Astrocyte (in vitro differentiated cells and primary cell): Measurements from ENCODE around the gene ATP11A. TPM values are rescaled to one million over a fixed set of nuclear protein-coding genes. Genes with fewer than 3 reads are reported as not detected.

Source experiments
- DNase-seq: peaks from one replicate; pipeline ENCODE4 v3.0.0-alpha.2; 2010; ENCODE audit warnings: low read depth
- FAIRE-seq: peaks from 2 replicates; lab custom pipeline; 2011; peaks lifted over from hg19 to GRCh38; lab: Jason Lieb, UNC
- H2AFZ ChIP-seq: 2 replicates; pipeline ENCODE4 v1.6.0; 2012; ENCODE audit warnings: low read depth, low read length, inconsistent platforms
- H3K27ac ChIP-seq: 2 replicates; pipeline ENCODE4 v1.5.1; 2011; ENCODE audit warnings: low read depth, low read length, inconsistent platforms
- H3K27me3 ChIP-seq: 2 replicates; pipeline ENCODE4 v1.6.0; 2011; ENCODE audit warnings: low read length, inconsistent platforms; ENCODE audit not compliant: insufficient read depth
- H3K36me3 ChIP-seq: 2 replicates; pipeline ENCODE4 v1.5.1; 2011; ENCODE audit warnings: low read length, inconsistent platforms; ENCODE audit not compliant: insufficient read depth
- H3K4me1 ChIP-seq: 2 replicates; pipeline ENCODE4 v1.5.1; 2011; ENCODE audit warnings: low read length, inconsistent platforms; ENCODE audit not compliant: insufficient read depth
- H3K4me2 ChIP-seq: 2 replicates; pipeline ENCODE4 v1.6.0; 2012; ENCODE audit warnings: low read length, inconsistent platforms
- H3K4me3 ChIP-seq: 2 replicates; pipeline ENCODE4 v1.5.1; 2011; ENCODE audit warnings: low read depth, mild to moderate bottlenecking, low read length, inconsistent platforms; ENCODE audit not compliant: insufficient read depth
- H3K79me2 ChIP-seq: 2 replicates; pipeline ENCODE4 v1.6.0; 2012; ENCODE audit warnings: mild to moderate bottlenecking, low read length, inconsistent platforms; ENCODE audit not compliant: insufficient read depth
- H3K9ac ChIP-seq: 2 replicates; pipeline ENCODE4 v1.6.0; 2012; ENCODE audit warnings: mild to moderate bottlenecking, low read length, inconsistent platforms
- H3K9me3 ChIP-seq: 2 replicates; pipeline ENCODE4 v1.5.1; 2012; ENCODE audit warnings: low read depth, mild to moderate bottlenecking, low read length, inconsistent platforms; ENCODE audit not compliant: insufficient read depth
- H4K20me1 ChIP-seq: 2 replicates; pipeline ENCODE4 v1.6.0; 2012; ENCODE audit warnings: low read length, inconsistent platforms; ENCODE audit not compliant: insufficient read depth
- H3K27ac Mint-ChIP-seq: one replicate; pipeline ENCODE4 v1.8.0; 2021; ENCODE audit warnings: mild to moderate bottlenecking, mixed read lengths; ENCODE audit not compliant: unreplicated experiment
- H3K27me3 Mint-ChIP-seq: one replicate; pipeline ENCODE4 v1.8.0; 2021; ENCODE audit warnings: low read depth, mixed read lengths; ENCODE audit not compliant: unreplicated experiment
- H3K36me3 Mint-ChIP-seq: one replicate; pipeline ENCODE4 v1.8.0; 2021; ENCODE audit warnings: low read depth, mixed read lengths; ENCODE audit not compliant: unreplicated experiment
- H3K4me1 Mint-ChIP-seq: one replicate; pipeline ENCODE4 v1.8.0; 2021; ENCODE audit warnings: low read depth, mixed read lengths; ENCODE audit not compliant: unreplicated experiment
- H3K4me3 Mint-ChIP-seq: one replicate; pipeline ENCODE4 v1.8.0; 2021; ENCODE audit warnings: mild to moderate bottlenecking, moderate library complexity, mixed read lengths; ENCODE audit not compliant: unreplicated experiment
- H3K9me3 Mint-ChIP-seq: one replicate; pipeline ENCODE4 v1.8.0; 2021; ENCODE audit warnings: mild to moderate bottlenecking, mixed read lengths; ENCODE audit not compliant: unreplicated experiment
- CTCF ChIP-seq: IDR thresholded peaks from 2 replicates; pipeline ENCODE4 v1.5.1; 2011; ENCODE audit warnings: low read depth, mild to moderate bottlenecking, inconsistent platforms, low read length, moderate library complexity; ENCODE audit not compliant: insufficient read depth
- EZH2 ChIP-seq: IDR thresholded peaks from 2 replicates; pipeline ENCODE4 v1.6.1; 2012; ENCODE audit warnings: mild to moderate bottlenecking, low read length, inconsistent platforms; ENCODE audit not compliant: insufficient read depth
- total RNA-seq: library from RNA; stranded (reverse); gene quantifications from 2 replicates; pipeline ENCODE4 v1.2.1, GENCODE V29; 2021

Gene ATP11A
- total RNA-seq, 1 donor from 2014 or later: 38.9 TPM

- H3K4me1 Mint-ChIP-seq: peaks cover 8% of the 10 kb centered on the region
- no peak for DNase-seq
- peaks cover 3% of the 10 kb centered on the region for H3K36me3 Mint-ChIP-seq
- no peak for FAIRE-seq
- H3K9me3 ChIP-seq: no peaks in the 10 kb centered on the region
- H3K9ac ChIP-seq: no peak overlapping the region
- no peak overlapping the region for H3K4me3 Mint-ChIP-seq
- no peak overlapping the region for H3K27ac Mint-ChIP-seq
- H3K27ac ChIP-seq: no peak overlapping the region
- H4K20me1 ChIP-seq: no peaks in the 10 kb centered on the region
- H3K36me3 ChIP-seq: no peaks in the 10 kb centered on the region
- H3K4me1 ChIP-seq: no peaks in the 10 kb centered on the region
- H3K4me3 ChIP-seq: no peak overlapping the region
- peaks cover 3% of the 10 kb centered on the region for H3K27me3 ChIP-seq
- H3K79me2 ChIP-seq: no peaks in the 10 kb centered on the region
- no peak for TF ChIP-seq CTCF
- TF ChIP-seq EZH2: no peak
- H3K4me2 ChIP-seq: no peak overlapping the region
- H2AFZ ChIP-seq: no peak overlapping the region
- H3K27me3 Mint-ChIP-seq: peaks cover 29% of the 10 kb centered on the region
- H3K9me3 Mint-ChIP-seq: peaks cover 6% of the 10 kb centered on the region
These were observed 228.9 kb downstream of the ATP11A start for GRCh38 chr13:112918746-112919145.

GRCh38 chr13:112923962-112924361 is 234.1 kb downstream of the ATP11A start:
- Histone ChIP-seq H3K4me1 (no peaks in the 10 kb centered on the region), H3K79me2 (no peaks in the 10 kb centered on the region), H3K27ac (no peak overlapping the region), H3K9me3 (no peaks in the 10 kb centered on the region), H3K4me3 (no peak overlapping the region), H3K9ac (no peak overlapping the region), H3K36me3 (no peaks in the 10 kb centered on the region), H3K27me3 (no peaks in the 10 kb centered on the region), H2AFZ (no peak overlapping the region), H3K4me2 (no peak overlapping the region), H4K20me1 (no peaks in the 10 kb centered on the region)
- Mint-ChIP-seq H3K4me3 (no peak overlapping the region), H3K4me1 (no peaks in the 10 kb centered on the region), H3K9me3 (peaks cover 2% of the 10 kb centered on the region), H3K36me3 (no peaks in the 10 kb centered on the region), H3K27ac (no peak overlapping the region), H3K27me3 (peaks cover 9% of the 10 kb centered on the region)
- FAIRE-seq: no peak
- no peak for DNase-seq
- TF ChIP-seq CTCF (no peak), EZH2 (no peak)

- Mint-ChIP-seq H3K9me3 (peaks cover 2% of the 10 kb centered on the region), H3K27me3 (peaks cover 9% of the 10 kb centered on the region), H3K4me1 (no peaks in the 10 kb centered on the region), H3K4me3 (no peak overlapping the region), H3K36me3 (no peaks in the 10 kb centered on the region), H3K27ac (no peak overlapping the region)
- Histone ChIP-seq H3K79me2 (no peaks in the 10 kb centered on the region), H3K36me3 (no peaks in the 10 kb centered on the region), H3K4me1 (no peaks in the 10 kb centered on the region), H3K4me2 (no peak overlapping the region), H3K27me3 (no peaks in the 10 kb centered on the region), H3K4me3 (no peak overlapping the region), H2AFZ (no peak overlapping the region), H3K9ac (no peak overlapping the region), H3K9me3 (no peaks in the 10 kb centered on the region), H4K20me1 (no peaks in the 10 kb centered on the region), H3K27ac (no peak overlapping the region)
- TF ChIP-seq EZH2: no peak
- no peak for TF ChIP-seq CTCF
- DNase-seq: no peak
- FAIRE-seq: no peak
These were observed 234.5 kb downstream of the ATP11A start for GRCh38 chr13:112924365-112924764.
